ENCODE results near the gene EREG. TPM values are rescaled to one million over a fixed set of nuclear protein-coding genes. Genes with fewer than 3 reads are reported as not detected.

EREG gene
- total RNA-seq, 1 donor, result 15.0 TPM

DNA sequence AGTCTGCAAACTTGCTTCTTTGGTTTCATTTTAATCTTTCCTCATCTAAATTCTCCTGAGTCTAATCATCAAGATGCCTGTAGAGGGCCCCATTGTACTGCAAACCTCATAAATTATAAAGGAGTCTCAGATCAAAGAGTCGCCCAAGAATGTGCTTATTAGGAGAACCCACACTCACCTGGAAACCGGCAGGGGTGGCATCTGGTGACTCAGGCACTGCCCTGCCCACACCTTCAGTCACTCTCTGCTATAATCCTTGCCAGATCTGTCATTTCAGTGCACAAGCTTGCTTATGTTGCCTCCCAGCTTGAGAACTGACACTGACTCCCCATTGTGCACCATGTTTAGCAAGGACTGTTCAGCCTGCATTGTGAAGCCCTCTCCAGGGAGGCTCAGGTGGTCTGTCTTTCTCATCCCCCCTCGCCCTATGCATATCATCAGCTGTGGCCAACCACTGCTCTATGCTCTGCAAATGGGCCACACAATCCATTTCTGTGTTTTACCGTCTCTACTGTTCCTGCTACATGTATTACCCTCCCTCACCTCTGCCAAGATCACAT is 44.3 kb upstream of the EREG start:
- peak; percentile 82 for DNase-seq (ENCODE audit: low read depth)
- TF ChIP-seq CTCF (IDR thresholded peaks at IDR 0.05; ENCODE audit: insufficient read depth, low read length), result peak; percentile 68

GRCh38 chr4:74322301-74322700 is 42.6 kb upstream of the EREG start:
- no peak for DNase-seq (ENCODE audit: low read depth)
- no peak for TF ChIP-seq CTCF (IDR thresholded peaks at IDR 0.05; ENCODE audit: insufficient read depth, low read length)
- H3K4me3 ChIP-seq (ENCODE audit: low read depth, low read length), result no peak overlapping the region

More for the DNA sequence above, 44.3 kb upstream of the EREG start:
- H3K4me3 ChIP-seq (ENCODE audit: low read depth, low read length), result no peak overlapping the region

DNA sequence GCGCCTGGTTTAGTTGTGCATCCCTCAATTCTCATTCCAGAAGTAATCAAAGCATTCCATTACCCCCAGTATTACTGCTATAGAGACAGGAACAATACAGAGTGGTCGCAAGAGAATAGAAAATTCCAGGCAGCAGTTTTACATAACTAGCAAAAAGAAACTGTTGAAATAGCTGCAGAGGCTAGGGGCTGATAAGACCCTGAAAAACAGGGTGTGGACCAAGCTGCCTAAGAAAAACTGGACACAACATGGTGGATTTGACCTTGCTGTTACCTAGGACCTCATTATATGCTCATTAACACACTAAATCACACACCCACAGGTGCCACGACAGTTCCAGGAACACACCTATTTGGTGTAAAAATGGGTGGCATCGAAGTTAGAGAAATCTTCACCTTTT is 41.3 kb upstream of the EREG start:
- no peak for TF ChIP-seq CTCF (IDR thresholded peaks at IDR 0.05; ENCODE audit: insufficient read depth, low read length)
- H3K4me3 ChIP-seq (ENCODE audit: low read depth, low read length), result no peak overlapping the region

DNA sequence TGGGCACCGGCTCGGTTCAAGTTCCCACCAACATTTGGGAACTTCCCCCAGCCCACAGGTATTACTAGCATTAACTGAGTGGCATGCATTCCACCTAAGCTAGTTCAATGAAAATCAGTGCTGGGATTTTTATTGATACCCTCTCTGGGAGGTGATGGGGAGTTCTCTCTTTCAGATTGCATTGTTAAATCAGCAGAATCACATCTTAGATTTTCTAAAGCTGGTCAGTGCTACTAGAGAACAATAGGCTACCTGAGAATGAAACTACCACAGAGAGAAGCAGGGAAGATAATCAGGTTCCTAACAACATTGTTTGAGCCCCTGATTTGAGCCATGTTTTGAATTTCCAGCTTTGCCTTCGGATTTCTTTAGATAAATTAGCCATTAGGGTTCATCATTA is 40.7 kb upstream of the EREG start:
- TF ChIP-seq CTCF (IDR thresholded peaks at IDR 0.05; ENCODE audit: insufficient read depth, low read length), result no peak
- no peak for DNase-seq (ENCODE audit: low read depth)
- H3K4me3 ChIP-seq (ENCODE audit: low read depth, low read length), result no peak overlapping the region

More for the DNA sequence above, 41.3 kb upstream of the EREG start:
- no peak for DNase-seq (ENCODE audit: low read depth)

GRCh38 chr4:74325886-74326285 is 39.1 kb upstream of the EREG start:
- no peak for TF ChIP-seq CTCF (IDR thresholded peaks at IDR 0.05; ENCODE audit: insufficient read depth, low read length)
- no peak overlapping the region for H3K4me3 ChIP-seq (ENCODE audit: low read depth, low read length)
- DNase-seq (ENCODE audit: low read depth), result no peak

GRCh38 chr4:74327762-74328161 is 37.2 kb upstream of the EREG start:
- TF ChIP-seq CTCF (IDR thresholded peaks at IDR 0.05; ENCODE audit: insufficient read depth, low read length), result no peak
- no peak for DNase-seq (ENCODE audit: low read depth)
- no peak overlapping the region for H3K4me3 ChIP-seq (ENCODE audit: low read depth, low read length)

- no peak for DNase-seq (ENCODE audit: low read depth)
- no peak for TF ChIP-seq CTCF (IDR thresholded peaks at IDR 0.05; ENCODE audit: insufficient read depth, low read length)
- H3K4me3 ChIP-seq (ENCODE audit: low read depth, low read length), result no peak overlapping the region
These were observed 36.4 kb upstream of the EREG start for GRCh38 chr4:74328501-74328900.
